Fibroblast of skin of right biceps (primary cell): ENCODE data around the gene SF3B3.
"Not testable (repeated sequence)": the region's sequence is repeated elsewhere in the genome, so short reads cannot be mapped to it uniquely, and the experiment has no call there.

Experiments
- DNase-seq: peaks from one replicate; pipeline ENCODE4 v3.0.0-alpha.2; 2013

SF3B3 gene

DNA sequence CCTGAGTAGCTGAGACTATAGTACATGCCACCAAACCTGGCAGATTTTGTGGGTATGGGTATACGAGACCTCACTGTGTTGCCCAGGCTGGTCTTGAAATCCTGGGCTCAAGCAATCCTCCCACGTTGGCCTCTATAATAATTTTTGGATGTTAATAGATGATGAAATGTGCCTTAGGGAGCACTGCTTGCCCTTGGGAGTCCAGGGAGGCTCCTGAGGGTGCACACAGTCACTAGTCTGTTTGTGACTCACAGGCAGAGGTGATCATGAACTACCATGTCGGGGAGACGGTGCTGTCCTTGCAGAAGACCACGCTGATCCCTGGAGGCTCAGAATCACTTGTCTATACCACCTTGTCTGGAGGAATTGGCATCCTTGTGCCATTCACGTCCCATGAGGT is 46.1 kb downstream of the SF3B3 start:
- no peak for DNase-seq

DNA sequence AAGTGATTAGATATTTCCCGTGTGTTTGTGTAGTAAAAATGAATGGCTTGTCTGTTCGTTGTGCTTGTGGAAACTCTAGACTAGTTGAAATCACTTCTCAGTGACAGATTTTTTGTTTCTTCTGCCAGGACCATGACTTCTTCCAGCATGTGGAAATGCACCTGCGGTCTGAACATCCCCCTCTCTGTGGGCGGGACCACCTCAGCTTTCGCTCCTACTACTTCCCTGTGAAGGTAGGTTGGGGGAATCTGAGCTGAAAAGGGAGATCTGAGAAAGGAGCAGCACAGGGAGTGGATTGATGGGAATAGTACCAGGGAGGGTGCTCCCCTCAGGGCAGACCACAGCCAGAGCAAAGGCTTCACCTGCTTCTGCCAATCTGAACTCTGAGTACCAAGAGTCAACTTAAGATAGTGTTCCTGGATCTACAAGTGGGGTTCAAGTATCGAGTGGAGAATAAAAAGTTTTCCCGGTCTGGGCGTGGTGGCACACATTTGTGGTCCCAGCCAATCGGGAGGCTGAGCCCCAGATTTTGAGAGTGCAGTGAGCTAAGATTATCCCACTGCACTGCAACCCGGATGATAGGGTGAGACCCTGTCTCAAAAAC is 47.5 kb downstream of the SF3B3 start:
- DNase-seq = no peak

DNA sequence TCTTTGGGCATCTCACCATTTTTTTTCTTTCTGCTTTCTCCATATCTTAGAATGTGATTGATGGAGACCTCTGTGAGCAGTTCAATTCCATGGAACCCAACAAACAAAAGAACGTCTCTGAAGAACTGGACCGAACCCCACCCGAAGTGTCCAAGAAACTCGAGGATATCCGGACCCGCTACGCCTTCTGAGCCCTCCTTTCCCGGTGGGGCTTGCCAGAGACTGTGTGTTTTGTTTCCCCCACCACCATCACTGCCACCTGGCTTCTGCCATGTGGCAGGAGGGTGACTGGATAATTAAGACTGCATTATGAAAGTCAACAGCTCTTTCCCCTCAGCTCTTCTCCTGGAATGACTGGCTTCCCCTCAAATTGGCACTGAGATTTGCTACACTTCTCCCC is 48.0 kb downstream of the SF3B3 start:
- no peak for DNase-seq

DNA sequence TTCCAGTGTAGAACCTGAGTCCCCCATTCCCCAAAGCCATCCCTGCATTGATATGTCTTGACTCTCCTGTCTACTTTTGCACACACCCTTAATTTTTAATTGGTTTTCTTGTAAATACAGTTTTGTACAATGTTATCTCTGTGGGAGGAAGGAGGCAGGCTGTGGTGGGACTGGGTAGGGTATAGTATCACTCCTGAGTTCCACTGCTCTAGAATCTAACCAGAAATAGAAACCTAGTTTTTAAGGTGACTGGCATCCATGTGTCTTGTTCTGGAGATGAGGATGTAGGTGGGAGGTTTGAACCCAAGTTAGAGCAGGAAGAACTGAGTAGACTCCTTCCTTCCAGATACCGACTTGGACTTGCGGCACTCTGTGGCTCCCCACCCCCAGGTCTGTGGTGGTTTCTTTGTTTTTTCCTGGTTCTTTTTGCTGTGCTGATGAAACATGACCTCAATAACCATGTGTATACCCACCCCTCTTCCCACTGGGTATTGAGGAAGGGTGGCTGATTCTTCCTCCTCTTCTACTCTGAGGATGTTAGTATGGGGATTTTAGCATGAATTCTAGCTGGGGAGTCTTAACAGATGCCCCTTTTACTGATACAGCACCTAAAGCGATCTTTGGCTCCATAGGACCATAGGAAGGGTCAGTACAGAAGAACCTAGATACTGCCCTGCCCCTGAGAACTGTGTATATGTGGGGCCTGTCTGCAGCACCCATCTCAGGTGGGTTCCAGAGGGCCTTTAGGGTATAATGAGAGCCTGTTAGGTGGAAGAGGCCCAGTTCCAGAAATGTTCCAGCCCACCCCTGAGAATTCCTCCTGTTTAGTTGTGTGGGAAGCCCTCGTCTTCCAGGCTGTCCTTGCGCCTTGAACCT is 48.7 kb downstream of the SF3B3 start:
- DNase-seq = peak; percentile 21

DNA sequence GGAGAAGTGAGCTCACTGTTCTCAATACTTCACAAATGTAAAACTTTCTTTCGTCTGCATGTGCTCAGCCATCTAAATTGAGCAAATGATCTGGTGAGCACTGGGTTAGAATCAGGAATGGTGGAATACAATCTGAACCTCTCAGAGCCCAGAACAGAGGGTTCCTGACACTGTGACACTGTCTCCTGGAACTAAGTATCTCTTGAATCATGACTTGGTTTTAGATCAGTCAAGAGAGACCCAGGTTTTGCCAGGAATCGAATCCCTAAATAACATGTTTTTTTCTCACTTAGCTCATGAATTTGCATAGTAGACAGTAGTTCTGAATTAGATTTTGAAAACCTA is 49.3 kb downstream of the SF3B3 start:
- DNase-seq = no peak

DNA sequence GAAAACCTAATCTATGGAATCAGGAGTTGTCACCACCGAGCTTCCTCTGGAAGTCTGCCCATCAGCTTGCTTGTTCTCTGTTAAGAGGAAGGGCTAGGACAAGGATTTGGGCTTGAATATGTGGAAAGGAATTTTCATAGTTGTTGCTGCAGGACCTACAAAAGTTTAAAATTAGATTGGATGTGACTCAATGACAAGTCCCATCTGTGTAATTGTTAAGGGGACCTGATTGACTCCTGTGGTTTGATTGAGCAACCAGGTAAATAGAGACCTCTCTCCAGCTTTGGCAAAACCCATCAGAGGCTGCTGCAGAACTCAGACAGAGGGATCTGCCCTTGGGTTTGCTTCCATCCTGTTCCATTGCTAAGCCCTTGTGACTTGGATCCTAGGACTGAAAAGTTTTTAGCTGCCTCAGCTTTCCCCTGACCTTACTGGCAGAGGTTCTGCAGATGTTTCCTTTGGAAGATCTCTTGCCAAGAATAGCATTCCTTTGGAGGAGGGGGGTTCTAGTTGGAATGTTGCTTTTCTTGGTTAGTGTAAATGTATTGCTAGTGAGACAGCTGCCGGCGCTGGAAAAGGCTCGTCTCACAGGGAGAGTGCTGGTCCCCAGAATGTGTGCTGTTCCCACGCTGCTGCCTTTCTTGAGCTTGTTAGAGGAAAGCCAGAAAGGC is 50.0 kb downstream of the SF3B3 start:
- peak; percentile 92 for DNase-seq

DNA sequence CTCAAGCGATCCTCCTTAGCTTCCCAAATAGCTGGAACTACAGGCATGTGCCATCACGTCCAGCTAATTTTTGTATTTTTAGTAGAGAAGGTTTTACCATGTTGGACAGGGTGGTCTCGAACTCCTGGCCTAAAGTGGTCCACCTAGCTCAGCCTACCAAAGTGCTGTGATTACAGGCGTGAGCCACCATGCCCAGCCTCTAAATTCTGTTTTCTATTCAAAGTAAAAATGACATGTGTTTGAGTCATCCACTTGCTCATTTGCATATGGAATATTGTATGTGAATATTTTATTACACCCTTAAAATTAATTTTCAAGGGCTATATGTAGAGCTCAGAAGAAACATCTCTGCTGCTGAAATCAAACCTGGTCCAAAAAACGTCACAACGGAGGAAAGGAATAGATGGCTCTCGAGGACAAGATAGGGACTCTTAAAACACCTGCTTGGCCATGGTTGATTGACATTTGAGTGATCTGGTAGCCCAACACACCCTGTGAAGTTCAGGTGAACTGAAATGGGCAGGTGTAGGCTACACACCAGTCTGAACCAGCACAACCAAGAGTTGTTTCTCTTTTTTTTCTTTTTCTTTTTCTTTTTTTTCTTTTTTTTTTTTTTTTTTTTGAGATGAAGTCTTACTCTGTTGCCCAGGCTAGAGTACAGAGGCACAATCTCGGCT is 51.1 kb downstream of the SF3B3 start:
- no peak for DNase-seq

DNA sequence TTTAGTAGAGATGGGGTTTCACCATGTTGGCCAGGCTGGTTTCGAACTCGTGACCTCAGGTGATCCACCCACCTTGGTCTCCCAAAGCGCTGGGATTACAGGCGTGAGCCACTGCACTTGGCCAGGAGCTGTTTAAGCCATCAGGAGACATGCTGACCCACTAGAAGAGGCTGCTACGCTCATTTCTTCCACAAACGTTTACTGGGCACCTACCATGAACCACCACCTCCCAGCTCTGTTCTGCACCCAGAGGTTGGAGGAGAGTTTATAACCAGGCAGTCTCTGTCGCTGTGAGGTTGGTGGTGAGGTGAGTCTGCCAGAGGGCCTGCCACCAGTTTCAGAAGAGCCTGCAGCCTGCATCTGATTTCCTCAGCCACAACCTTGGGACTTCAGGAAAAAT is 51.8 kb downstream of the SF3B3 start:
- no peak for DNase-seq

DNA sequence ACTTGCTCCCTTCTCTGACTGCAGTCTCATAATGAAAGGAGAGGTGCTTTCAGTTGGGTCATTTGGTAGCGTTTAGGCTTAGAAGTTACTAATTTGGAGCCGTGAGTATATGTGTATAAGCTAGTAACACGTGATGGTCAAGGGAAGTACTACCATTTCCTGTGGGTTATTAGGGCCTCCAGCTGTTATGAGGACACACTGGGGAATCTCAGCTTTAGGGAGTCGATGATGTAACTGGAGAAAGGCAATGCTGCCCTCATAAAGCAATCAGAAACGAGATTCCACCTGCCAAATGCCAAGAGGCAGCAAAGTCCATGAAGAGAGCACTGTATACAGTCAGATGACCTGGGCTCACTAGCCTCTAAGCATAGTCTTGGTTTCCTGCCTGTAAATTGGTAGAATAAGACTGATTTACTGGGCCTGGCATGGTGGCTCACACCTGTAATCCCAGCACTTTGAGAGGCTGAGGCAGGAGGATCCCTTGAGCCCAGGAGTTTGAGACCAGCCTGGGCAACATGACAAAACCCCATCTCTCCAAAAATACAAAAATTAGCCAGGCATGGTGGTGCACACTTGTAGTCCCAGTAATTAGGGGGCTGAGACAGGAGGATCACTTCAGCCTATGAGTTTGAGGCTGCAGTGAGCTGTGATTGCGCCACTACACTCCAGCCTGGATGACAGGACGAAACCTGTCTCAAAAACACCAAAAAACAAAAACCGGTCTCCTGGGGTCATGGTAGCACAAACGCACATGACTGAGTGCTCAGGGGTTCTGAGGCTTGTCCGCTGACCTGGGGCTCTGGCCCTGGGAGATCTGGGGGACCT is 53.0 kb downstream of the SF3B3 start:
- peak; percentile 29 for DNase-seq

DNA sequence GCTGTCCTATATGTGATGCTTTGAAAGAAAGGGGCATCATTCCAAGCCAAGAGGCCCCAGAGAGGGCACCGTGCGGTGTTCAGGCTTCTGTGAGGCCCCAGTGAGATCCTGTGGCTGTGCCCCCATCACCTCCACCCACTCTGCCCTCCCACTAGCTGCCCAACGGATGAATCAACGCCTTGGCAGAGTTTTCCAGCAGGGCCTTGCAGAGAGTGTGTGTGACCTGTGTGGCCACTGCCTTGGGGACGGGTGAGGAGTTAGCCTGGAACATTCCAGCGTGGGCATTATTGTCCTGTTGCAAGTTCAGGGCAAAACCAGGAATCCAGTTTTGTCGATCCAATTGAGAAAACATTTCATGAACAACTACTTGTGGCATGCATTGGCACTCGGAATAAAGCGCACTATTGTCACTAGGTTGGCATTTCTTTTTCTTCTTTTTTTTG is 53.7 kb downstream of the SF3B3 start:
- DNase-seq = peak; percentile 22

DNA sequence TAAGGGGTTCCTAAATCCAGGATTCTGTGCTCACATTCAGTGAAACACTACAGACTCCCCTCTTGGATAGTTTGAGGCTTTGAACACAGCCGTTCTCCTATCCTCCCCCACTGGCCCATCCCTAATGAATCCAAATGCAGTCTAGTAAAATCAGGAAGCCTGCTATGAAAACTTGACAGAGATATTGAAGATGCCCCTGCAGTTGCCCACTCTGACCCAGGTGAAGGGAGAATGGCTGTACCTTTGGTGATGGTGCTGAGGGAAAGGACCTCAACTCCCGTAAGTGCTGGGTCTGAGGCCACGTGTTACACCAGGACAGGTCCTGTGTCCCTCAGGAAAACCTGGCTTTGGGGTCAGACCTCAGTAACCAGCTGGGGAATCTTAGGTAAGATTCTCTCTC is 54.4 kb downstream of the SF3B3 start:
- no peak for DNase-seq

DNA sequence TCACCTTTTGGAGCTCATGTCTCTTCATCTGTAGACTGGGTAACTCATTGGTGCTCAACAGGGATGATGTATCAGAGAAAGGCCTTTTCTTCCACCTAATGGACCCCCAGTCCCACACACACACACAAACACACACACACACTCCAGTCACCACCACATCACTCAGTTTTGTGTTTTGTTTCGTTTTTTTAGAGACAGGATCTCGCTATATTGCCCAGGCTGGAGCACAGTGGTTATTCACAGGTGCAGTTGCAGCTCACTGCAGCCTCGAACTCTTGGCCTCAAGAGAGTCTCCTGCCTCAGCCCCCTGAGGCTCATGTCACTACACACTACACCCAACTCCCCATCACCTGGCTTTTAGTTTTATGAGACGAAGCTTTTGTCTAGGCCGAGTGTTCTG is 55.6 kb downstream of the SF3B3 start:
- DNase-seq = no peak

DNA sequence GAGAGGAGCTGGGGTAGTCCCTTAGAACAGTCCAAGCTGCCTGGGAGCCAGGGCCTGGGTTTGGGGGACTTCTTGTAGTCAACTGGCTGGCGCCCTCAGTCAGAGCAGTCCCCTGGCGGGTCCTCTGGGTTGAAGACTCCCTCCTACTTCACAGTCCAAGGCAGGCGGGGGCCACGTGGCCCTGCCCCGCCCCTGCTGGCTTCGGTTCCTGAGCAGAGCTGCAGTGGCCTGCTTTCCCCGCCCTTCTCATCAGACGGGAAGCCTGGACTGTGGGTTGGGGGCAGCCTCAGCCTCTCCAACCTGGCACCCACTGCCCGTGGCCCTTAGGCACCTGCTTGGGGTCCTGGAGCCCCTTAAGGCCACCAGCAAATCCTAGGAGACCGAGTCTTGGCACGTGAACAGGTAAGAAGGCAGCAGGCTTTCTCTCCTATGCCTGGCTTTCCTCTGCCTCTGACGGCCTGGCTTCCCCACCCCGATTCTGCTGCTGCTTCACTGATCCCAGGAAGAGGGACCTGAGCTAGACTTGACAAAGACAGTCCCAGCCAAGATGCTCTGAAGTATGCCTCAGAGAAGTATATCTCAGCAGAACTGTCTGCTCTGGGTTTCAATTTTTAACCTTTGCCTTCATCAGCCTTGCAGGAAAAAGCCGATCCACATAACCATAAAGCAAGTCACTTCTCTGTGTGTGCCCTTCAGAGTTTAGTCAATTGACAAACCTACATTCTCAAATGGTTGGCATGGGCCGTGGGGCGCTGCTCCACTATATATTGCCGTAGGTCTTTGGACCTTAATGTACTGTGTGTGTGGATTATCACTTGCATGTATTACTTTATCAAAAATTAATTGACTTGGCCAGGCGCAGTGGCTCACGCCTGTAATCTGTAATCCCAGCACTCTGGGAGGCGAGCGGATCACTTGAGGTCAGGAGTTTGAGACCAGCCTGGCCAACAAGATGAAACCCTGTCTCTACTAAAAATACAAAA is 56.3 kb downstream of the SF3B3 start:
- DNase-seq = no peak

DNA sequence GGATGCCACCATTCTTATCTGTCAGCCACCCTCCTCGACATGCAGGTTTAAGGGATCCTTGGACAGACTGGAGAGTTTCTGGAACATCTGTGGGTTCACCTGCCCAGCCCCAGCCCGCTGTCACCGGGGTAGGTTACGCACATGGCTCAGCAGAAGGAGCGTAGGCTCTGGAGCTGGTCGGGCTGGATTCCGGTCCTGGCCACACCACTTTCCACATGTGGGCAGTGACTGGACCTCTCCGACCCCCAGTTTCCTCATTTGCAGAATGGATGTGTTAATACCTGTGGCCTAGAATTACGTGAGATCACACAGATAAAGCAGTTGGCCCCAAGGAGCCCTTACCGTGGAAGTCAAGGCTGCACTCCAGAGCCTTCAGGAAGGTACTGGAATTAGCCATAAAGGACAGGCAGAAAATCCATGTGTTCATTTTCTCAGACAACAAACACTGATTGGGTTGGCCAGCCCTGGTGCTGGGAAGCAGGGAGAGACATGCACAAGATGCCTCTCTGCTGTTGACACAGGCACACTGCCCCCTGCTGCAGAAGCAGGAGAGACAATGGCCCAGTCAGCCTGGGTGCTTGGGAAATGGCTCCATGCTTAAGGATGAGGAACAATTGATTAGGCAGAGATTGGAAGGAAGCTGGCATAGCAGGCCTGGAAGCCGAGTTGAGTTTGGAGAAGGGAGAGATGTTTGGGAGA is 58.8 kb downstream of the SF3B3 start:
- no peak for DNase-seq

DNA sequence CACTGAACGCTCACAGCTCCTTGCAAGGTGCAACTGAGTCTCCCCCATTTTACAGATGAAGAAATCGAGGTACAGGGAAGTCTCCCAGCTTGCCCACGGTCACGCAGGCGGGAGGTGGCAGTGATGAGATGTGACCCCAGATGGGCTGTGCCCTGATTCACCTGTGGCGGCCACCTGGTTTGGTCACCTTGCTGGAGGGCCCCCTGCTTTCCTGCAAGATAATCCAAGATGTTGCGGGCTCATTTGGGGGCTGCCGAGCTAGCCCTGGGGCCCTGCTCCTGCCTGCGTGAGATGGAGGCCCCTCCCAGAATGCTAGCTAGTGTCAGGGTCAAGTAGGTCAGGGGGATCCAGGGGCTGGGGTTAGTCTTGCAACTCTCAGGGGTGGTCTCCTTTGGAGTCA is 63.1 kb downstream of the SF3B3 start:
- DNase-seq = no peak

DNA sequence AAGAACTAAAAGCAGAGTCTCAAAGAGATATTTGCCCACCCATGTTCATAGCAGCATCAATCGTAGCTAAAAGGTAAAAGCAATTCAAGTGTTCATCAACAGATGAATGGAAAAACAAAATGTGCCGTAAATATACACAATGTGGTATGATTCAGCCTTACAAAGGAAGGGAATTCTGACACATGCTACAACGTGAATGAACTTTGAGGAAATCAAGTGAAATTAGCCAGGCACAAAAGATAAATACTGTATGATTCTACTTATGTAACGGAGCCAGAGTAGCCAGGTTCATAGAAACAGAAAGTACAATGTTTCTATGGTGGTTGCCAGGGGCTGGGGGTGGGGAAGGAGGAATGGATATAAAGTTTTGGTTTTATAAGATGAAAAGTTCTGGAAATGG is 64.9 kb downstream of the SF3B3 start:
- DNase-seq = no peak

DNA sequence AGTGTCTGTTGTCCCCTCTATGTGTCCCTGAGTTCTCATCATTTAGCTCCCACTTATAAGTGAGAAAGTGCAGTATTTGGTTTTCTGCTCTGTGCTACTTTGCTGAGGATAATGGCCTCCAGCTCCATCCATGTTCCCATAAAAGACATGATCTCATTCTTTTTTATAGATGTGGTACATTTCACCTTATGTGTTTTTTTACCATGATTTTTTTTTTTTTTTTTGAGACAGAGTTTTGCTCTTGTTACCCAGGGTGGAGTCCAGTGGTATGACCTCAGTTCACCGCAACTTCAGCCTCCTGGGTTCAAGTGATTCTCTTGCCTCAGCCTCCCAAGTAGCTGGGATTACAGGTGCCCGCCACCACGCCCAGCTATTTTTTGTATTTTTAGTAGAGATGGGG is 65.8 kb downstream of the SF3B3 start:
- not testable (repeated sequence) for DNase-seq

DNA sequence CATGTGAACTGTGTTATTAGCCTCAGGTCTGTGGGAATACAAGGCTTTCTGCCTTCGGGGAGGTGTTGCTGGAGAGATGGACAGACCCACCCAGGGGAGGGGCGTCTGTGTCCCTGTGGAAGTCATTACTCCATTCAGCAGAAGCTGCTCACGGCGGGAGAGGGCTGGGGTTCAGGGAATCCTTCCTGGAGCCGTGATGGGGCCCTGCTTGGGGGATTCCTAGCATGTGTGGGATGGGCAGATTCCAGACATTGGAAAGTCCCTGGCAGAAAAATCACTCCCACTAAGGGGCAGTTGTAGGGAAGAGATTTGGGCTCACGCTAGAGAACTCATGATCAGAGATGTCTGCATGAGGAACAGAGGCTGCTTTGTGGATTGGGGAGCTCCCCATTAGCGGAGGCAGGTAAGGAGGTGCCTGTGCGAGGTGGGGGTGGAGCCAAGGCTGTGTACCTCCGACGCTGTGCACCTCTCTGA is 66.4 kb downstream of the SF3B3 start:
- peak; percentile 49 for DNase-seq

DNA sequence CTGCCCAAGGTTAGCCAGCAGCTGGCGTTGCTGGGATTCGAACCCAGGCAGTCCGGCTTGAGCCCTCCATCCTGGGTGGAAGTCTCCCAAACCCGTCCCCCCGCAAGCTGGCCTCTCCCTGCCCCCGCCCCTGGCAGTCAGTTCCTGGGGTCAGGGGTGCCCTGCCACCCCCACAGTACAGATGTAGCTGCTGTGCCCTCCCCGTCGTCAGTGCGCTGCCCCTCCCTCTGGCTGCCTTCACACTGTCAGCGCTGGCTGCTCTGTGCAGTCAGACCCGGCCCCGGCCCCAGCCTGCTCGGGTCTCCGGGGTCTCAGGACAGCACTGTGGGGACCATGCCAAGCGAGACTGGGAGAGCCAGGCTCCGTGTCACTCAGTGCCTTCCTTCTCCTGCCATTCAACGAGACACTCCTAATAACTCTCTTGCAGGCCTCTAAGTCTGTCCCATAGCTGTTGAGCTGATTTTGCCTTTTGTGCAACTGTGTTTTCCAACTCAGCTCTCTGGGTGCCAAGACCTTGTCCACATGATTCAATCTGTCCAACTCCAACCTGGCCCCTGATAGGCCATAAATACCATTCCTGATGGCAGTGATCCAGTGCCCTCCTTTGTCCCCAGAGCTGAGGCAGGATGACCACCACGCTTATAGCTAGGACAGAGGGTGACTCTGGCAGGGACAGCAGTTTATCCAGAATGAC is 67.3 kb downstream of the SF3B3 start:
- DNase-seq = no peak

DNA sequence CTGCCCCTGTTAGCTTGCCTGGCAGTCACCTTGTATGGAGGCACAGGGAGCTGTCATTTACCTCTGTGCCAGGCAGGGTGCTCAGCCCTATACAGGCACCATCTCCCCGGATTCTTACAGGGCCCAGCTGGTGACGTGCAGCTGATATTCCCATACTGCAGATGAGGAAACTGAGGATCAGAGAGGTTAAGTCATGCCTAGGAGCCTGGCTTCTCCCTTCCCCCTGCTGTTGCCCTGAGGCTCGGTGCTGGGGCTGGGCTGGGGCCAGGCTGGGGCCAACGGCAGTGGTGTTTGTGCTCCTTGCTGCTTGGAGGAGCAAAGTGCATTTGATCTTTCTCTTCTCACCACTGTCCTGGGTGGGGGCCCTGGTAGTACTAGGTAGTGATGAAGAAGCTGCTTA is 68.0 kb downstream of the SF3B3 start:
- no peak for DNase-seq
